H1 (cell line): ENCODE measurements around the gene ZNF91. TPM values are rescaled to one million over a fixed set of nuclear protein-coding genes. Genes with fewer than 3 reads are reported as not detected.
"Not testable (repeated sequence)": the region's sequence is repeated elsewhere in the genome, so short reads cannot be mapped to it uniquely, and the experiment has no call there.

Experiments
- CTCF ChIA-PET: fragments of 300-600 bp; sonication (Branson Sonifier 250); formaldehyde crosslinking; loops from one replicate; lab custom pipeline; 2021; ENCODE audit not compliant: partially characterized antibody; lab: Charles Lee
- POLR2A ChIA-PET: fragments of 300-600 bp; sonication (Branson Sonifier 250); formaldehyde crosslinking; loops from one replicate; lab custom pipeline; 2021; ENCODE audit warnings: inconsistent platforms; ENCODE audit not compliant: partially characterized antibody; lab: Charles Lee
- DNase-seq, 2 experiments: peaks; one replicate each; pipeline versions ENCODE4 v3.0.0 to v3.0.0-alpha.2; 2010 to 2022; ENCODE audit warnings: low spot score in 2 of 2, low read depth in 1 of 2, mixed read lengths in 1 of 2
- FAIRE-seq: peaks from 2 replicates; lab custom pipeline; 2011; peaks lifted over from hg19 to GRCh38; lab: Jason Lieb, UNC
- H2AFZ ChIP-seq: 2 replicates; pipeline ENCODE4 v1.8.1; 2012; ENCODE audit warnings: low read length, inconsistent platforms
- H2AK5ac ChIP-seq: 2 replicates; pipeline ENCODE4 v1.6.1; 2013; ENCODE audit warnings: low read depth, low read length
- H2BK120ac ChIP-seq: replicated peaks from 2 replicates; pipeline ENCODE3; 2013; ENCODE audit warnings: low read depth, low read length, inconsistent platforms
- H2BK12ac ChIP-seq: 2 replicates; pipeline ENCODE4 v1.6.1; 2013; ENCODE audit warnings: low read depth, low read length
- H2BK15ac ChIP-seq: 2 replicates; pipeline ENCODE4 v1.6.1; 2013; ENCODE audit warnings: low read length
- H2BK20ac ChIP-seq: 2 replicates; pipeline ENCODE4 v1.6.1; 2013; ENCODE audit warnings: low read length
- H2BK5ac ChIP-seq: 2 replicates; pipeline ENCODE4 v1.6.1; 2013; ENCODE audit warnings: low read depth, low read length
- H3K14ac ChIP-seq: 2 replicates; pipeline ENCODE4 v1.6.1; 2013; ENCODE audit warnings: inconsistent platforms; ENCODE audit not compliant: insufficient read length
- H3K18ac ChIP-seq: 2 replicates; pipeline ENCODE4 v1.6.1; 2013; ENCODE audit warnings: low read length; ENCODE audit errors: extremely low read depth
- H3K23ac ChIP-seq: 2 replicates; pipeline ENCODE4 v1.6.1; 2013; ENCODE audit warnings: inconsistent platforms; ENCODE audit not compliant: insufficient read length
- H3K23me2 ChIP-seq: 2 replicates; pipeline ENCODE4 v1.6.1; 2013; ENCODE audit warnings: low read depth, low read length
- H3K27ac ChIP-seq: 2 replicates; pipeline ENCODE4 v1.6.1; 2011; ENCODE audit warnings: low read depth, low read length, inconsistent platforms
- H3K27me3 ChIP-seq, 4 experiments: replicated peaks in 1 of 4; 1 replicate in 1 of 4; 2 replicates in 3 of 4; pipeline versions ENCODE4 v1.6.1 to v1.8.1; 2011 to 2013; ENCODE audit warnings: low read length in 3 of 4, mild to moderate bottlenecking in 3 of 4, inconsistent platforms in 2 of 4, mixed read lengths in 2 of 4, moderate library complexity in 1 of 4; ENCODE audit not compliant: control insufficient read depth in 3 of 4, insufficient read depth in 3 of 4; ENCODE audit errors: extremely low read depth in 1 of 4
- H3K36me3 ChIP-seq, 4 experiments: 2 replicates each; pipeline versions ENCODE4 v1.6.1 to v1.8.1; 2011 to 2013; ENCODE audit warnings: mild to moderate bottlenecking in 4 of 4, low read length in 3 of 4, moderate library complexity in 2 of 4, control low read depth in 1 of 4, inconsistent platforms in 1 of 4; ENCODE audit not compliant: insufficient read depth in 4 of 4, control insufficient read depth in 2 of 4
- H3K4ac ChIP-seq: replicated peaks from 2 replicates; pipeline ENCODE3; 2013; ENCODE audit warnings: low read length, low read depth, mixed read lengths, inconsistent platforms; ENCODE audit not compliant: insufficient read length
- H3K4me1 ChIP-seq, 4 experiments: replicated peaks in 1 of 4; 1 replicate in 1 of 4; 2 replicates in 3 of 4; pipeline versions ENCODE4 v1.6.1 to v1.8.1; 2011 to 2013; ENCODE audit warnings: low read length in 3 of 4, inconsistent platforms in 2 of 4, mixed read lengths in 1 of 4; ENCODE audit not compliant: insufficient read depth in 4 of 4, control insufficient read depth in 3 of 4
- H3K4me2 ChIP-seq, 2 experiments: 2 replicates each; pipeline versions ENCODE4 v1.6.1 to v1.8.1; 2011 to 2013; ENCODE audit warnings: low read depth in 2 of 2, low read length in 2 of 2, control low read depth in 1 of 2, inconsistent platforms in 1 of 2, mild to moderate bottlenecking in 1 of 2; ENCODE audit not compliant: insufficient read depth in 1 of 2
- H3K4me3 ChIP-seq, 4 experiments: fragments of 200-600, 300-600 bp in 1 of 4; sonication (generic), shearing (Covaris generic), sonication (Bioruptor Twin) in 1 of 4; 2 replicates each; pipeline versions ENCODE4 v1.5.1 to v1.8.1; 2011 to 2016; ENCODE audit warnings: low read length in 4 of 4, low read depth in 3 of 4, control low read depth in 2 of 4, inconsistent platforms in 2 of 4, mild to moderate bottlenecking in 2 of 4, mixed read lengths in 1 of 4, moderate library complexity in 1 of 4; ENCODE audit not compliant: insufficient read depth in 2 of 4; ENCODE audit errors: extremely low read depth in 1 of 4
- H3K56ac ChIP-seq: replicated peaks from 2 replicates; pipeline ENCODE3; 2013; ENCODE audit warnings: low read depth, mild to moderate bottlenecking, mixed read lengths, low read length, inconsistent platforms; ENCODE audit not compliant: insufficient read length
- H3K79me1 ChIP-seq: 2 replicates; pipeline ENCODE4 v1.6.1; 2013; ENCODE audit warnings: low read depth, low read length, control low read depth
- H3K79me2 ChIP-seq, 2 experiments: 2 replicates each; pipeline versions ENCODE4 v1.6.1 to v1.8.1; 2012 to 2013; ENCODE audit warnings: low read length in 2 of 2, mild to moderate bottlenecking in 2 of 2, inconsistent platforms in 1 of 2; ENCODE audit not compliant: insufficient read depth in 2 of 2, control insufficient read depth in 1 of 2
- H3K9ac ChIP-seq, 4 experiments: replicated peaks in 1 of 4; 1 replicate in 1 of 4; 2 replicates in 3 of 4; pipeline versions ENCODE4 v1.6.1 to v1.8.1; 2011 to 2013; ENCODE audit warnings: low read depth in 3 of 4, low read length in 3 of 4, control low read depth in 2 of 4, mild to moderate bottlenecking in 2 of 4, moderate library complexity in 2 of 4, inconsistent platforms in 1 of 4; ENCODE audit errors: extremely low read depth in 1 of 4
- H3K9me3 ChIP-seq, 2 experiments: 2 replicates each; pipeline versions ENCODE4 v1.6.1 to v1.8.1; 2012 to 2013; ENCODE audit warnings: mild to moderate bottlenecking in 2 of 2, moderate library complexity in 2 of 2, control low read depth in 1 of 2, inconsistent platforms in 1 of 2, low read depth in 1 of 2, low read length in 1 of 2, mixed read lengths in 1 of 2; ENCODE audit not compliant: insufficient read depth in 2 of 2
- H4K20me1 ChIP-seq, 2 experiments: replicated peaks in 1 of 2; 2 replicates each; pipeline versions ENCODE3 to v1.8.1; 2011 to 2013; ENCODE audit warnings: inconsistent platforms in 2 of 2, low read length in 2 of 2, mild to moderate bottlenecking in 1 of 2; ENCODE audit not compliant: insufficient read depth in 2 of 2, control insufficient read depth in 1 of 2
- H4K5ac ChIP-seq: 2 replicates; pipeline ENCODE4 v1.6.1; 2013; ENCODE audit warnings: low read length, low read depth, mixed read lengths, inconsistent platforms; ENCODE audit not compliant: insufficient read length
- H4K8ac ChIP-seq: 2 replicates; pipeline ENCODE4 v1.8.0; 2013; ENCODE audit warnings: mild to moderate bottlenecking, moderate library complexity, low read length, inconsistent platforms; ENCODE audit not compliant: insufficient read depth; ENCODE audit errors: extremely low read depth
- H4K91ac ChIP-seq: replicated peaks from 2 replicates; pipeline ENCODE3; 2013; ENCODE audit warnings: low read length, mixed read lengths, inconsistent platforms; ENCODE audit not compliant: insufficient read length
- RFX5 ChIP-seq: IDR thresholded peaks from 2 replicates; pipeline ENCODE4 v1.6.1; 2011; ENCODE audit warnings: low read depth, low read length, improper control_type of control experiment, borderline replicate concordance
- SIRT6 ChIP-seq: IDR thresholded peaks from one replicate; pipeline ENCODE4 v1.7.1; 2012; ENCODE audit warnings: low read length, inconsistent platforms
- WGBS, 2 experiments: shearing (Covaris generic) in 1 of 2; methylation state at CpG; one replicate each; pipeline versions ENCODE4 v1.1.6 to v1.1.7; 2013 to 2015; ENCODE audit warnings: low lambda C conversion rate in 2 of 2, mixed read lengths in 2 of 2, inconsistent platforms in 1 of 2, low coverage in 1 of 2, missing lambda C conversion rate in 1 of 2; ENCODE audit not compliant: insufficient replicate concordance in 2 of 2, insufficient coverage in 1 of 2, insufficient read length in 1 of 2; ENCODE audit errors: extremely low coverage in 1 of 2, missing lambda C conversion rate in 1 of 2; 5-methylcytosine and 5-hydroxymethylcytosine counted together
- polyA plus RNA-seq, 7 experiments: library from polyadenylated mRNA; depleted of rRNA in 3 of 7; stranded (reverse) in 5 of 7; unstranded in 2 of 7; fragments of >200 nt in 5 of 7; fragments of 200-250 nt in 2 of 7; gene quantifications; 1 replicate in 5 of 7; 2 replicates in 1 of 7; 4 replicates in 1 of 7; pipeline versions ENCODE4 v1.2.1 to v1.2.3, GENCODE V29; 2011 to 2013; ENCODE audit warnings: missing spikeins in 2 of 7, mixed read lengths in 2 of 7
- total RNA-seq: library from RNA; stranded (reverse); fragmentation: NEBNext Ultra II Directional; extraction: Animal tissue kit (Norgen Biotek cat#: 25700); gene quantifications from 2 replicates; pipeline ENCODE4 v1.2.1, GENCODE V29; 2021

ZNF91 gene
- total and polyA plus RNA-seq, 2 of the 8 experiments (the other 6 are each of a cell fraction or from before 2014, with no cell fraction given), result 16.5 to 35.1 TPM

DNA sequence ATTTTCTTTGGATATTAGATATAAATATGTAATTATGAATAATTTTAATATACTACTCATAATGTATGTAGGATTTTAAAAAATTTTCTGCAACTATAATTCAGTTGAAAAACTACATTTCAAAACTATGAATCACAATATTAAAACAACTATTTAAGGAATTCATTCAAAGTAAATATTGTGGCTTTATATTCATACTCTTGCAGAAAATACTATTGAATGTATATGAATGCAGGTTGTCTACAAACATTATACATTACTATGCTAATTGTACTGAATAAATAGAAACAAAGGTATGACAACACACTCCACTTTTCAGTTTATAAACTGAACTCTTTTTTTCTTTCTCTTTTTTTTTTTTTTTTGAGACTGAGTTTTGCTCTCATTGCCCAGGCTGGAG, 14.2 kb downstream of the ZNF91 start (continued):
- TF ChIP-seq RFX5 (no peak), SIRT6 (no peak)
- TF ChIP-seq, all 59 proteins: peak for 0

GRCh38 chr19:23379671-23380070, 15.6 kb downstream of the ZNF91 start:
- H2AFZ ChIP-seq, H3K9ac ChIP-seq, H2BK20ac ChIP-seq, H3K4me2 ChIP-seq, H3K4me3 ChIP-seq, H3K14ac ChIP-seq, DNase-seq, H2BK15ac ChIP-seq, H3K23ac ChIP-seq, H3K23me2 ChIP-seq, FAIRE-seq, H2AK5ac ChIP-seq, H4K8ac ChIP-seq, H4K5ac ChIP-seq, H3K27ac ChIP-seq, H3K4me1 ChIP-seq, H3K56ac ChIP-seq, H4K20me1 ChIP-seq, H3K18ac ChIP-seq, H2BK5ac ChIP-seq, H3K9me3 ChIP-seq, H4K91ac ChIP-seq, CTCF ChIA-PET, H3K36me3 ChIP-seq, H3K27me3 ChIP-seq, H3K79me1 ChIP-seq, H3K4ac ChIP-seq, H2BK120ac ChIP-seq: not testable (repeated sequence)
- Histone ChIP-seq H3K79me2 (peaks cover 7 to 88% of the 10 kb centered on the region in 2 experiments), H2BK12ac (0 out of 2 replicates have a peak overlapping the region, but pooled peaks have one; percentile 9)
- POLR2A ChIA-PET, result interaction anchor here (0.7 to 1.6 kb wide), 3 partner anchors 16 to 420 kb away, joined by 4 to 5 read pairs (median 4); partner anchors contain the start of gene ZNF91
- 80% methylated on average over 4 of the region's 4 CpGs; no CpG with 5 or more reads in 1 of the 2 experiments for WGBS, 2 experiments
